A549 treated with AZD2906 at 1 μM for 4 hours (cell line): ENCODE data around the gene GADD45G. TPM values are rescaled to one million over a fixed set of nuclear protein-coding genes. Genes with fewer than 3 reads are reported as not detected.

Experiments used
- total RNA-seq: library from RNA; stranded (reverse); fragments of 200-300 nt; extraction: Qiagen RNA extraction; gene quantifications from 5 replicates; pipeline ENCODE4 v1.2.3, GENCODE V29; 2022

The GADD45G gene, protein sequence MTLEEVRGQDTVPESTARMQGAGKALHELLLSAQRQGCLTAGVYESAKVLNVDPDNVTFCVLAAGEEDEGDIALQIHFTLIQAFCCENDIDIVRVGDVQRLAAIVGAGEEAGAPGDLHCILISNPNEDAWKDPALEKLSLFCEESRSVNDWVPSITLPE
- total RNA-seq: 0.11 to 0.76 TPM (median 0.39 TPM) in 5 replicates

DNA sequence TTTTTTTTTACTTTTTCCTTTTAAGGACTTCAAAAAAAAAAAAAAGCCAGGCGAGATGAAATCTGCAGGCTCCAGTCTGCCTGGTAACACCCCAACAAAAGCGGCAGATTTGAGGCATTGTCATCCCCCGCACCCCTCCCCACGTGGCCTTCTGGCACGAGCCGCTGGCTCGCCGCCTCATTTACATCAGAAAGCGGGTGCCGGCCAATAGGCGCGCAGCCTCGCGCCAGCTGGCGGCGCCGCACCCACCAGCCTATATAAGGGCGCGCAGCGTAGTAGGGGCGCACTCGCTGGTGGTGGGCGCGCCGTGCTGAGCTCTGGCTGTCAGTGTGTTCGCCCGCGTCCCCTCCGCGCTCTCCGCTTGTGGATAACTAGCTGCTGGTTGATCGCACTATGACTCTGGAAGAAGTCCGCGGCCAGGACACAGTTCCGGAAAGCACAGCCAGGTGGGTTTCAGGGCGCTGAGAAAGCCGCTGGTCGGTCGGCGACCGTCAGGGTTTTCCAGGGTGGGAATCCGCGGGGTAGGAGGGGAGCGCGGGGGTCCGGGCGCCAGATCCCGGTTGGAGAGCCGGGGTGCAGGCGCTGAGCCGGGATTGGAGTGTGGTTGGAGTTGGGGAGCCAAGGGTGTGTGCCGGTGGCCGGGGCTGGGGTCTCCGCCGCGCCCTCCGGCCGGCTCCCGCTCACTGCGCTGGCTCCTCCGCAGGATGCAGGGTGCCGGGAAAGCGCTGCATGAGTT lies at the start of gene GADD45G:
Gene GADD45G (plus strand): TSS at position 284 of the 736 bp plus-strand sequence. CDS start 110 bp downstream, at position 394.

Other genes with a start within 250 kb of the GADD45G start
- 4.3 to 5.0 TPM (median 4.9 TPM) in 5 replicates for gene SEMA4D, start 106.9 kb upstream of the GADD45G start, total RNA-seq